ENCODE data around the gene CCM2L. TPM values are rescaled to one million over a fixed set of nuclear protein-coding genes. Genes with fewer than 3 reads are reported as not detected.

The CCM2L gene
- total and polyA plus RNA-seq, 2 donors (not counting 1 experiment from before 2014, with no cell fraction given) = not detected

DNA sequence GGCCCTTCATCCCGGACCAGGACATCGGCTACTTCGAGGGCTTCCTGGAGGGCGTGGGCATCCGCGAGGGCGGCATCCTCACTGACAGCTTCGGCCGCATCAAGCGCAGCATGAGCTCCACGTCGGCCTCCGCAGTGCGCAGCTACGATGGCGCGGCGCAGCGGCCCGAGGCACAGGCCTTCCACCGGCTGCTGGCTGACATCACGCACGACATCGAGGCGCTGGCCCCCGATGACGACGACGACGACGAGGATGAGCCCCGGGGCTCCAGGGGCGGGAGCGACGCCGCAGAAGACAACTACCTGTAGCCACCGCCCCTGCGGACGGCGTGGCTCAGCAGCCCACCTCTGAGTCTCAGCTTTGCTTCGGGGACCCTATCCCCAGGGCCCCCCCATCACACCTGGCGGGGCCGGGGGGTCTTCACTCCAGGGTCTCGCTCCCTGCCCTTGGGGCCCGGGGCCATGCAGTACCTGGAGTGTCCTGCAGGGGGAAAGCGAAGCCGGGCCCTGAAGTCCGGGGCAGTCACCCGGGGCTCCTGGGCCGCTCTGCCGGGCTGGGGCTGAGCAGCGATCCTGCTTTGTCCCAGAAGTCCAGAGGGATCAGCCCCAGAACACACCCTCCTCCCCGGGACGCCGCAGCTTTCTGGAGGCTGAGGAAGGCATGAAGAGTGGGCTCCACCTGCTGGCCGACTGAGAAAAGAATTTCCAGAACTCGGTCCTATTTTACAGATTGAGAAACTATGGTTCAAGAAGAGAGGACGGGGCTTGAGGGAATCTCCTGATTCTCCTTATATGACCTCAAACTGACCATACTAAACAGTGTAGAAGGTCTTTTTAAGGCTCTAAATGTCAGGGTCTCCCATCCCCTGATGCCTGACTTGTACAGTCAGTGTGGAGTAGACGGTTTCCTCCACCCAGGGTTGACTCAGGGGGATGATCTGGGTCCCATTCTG, 21.0 kb downstream of the CCM2L start:
- Histone ChIP-seq H3K4me2 (replicated peaks; ENCODE audit: low read depth, low read length, poor library complexity, severe bottlenecking) (peak overlapping the region; percentile 82), H3K27me3 (replicated peaks in 1 of 4; ENCODE audit: control extremely low read depth in 1 of 4, control insufficient read depth in 3 of 4, insufficient read depth in 4 of 4, low read length in 3 of 4) (peaks cover 0 to 21% (median 9%) of the 10 kb centered on the region in 4 experiments), H3K9me3 (ENCODE audit: control extremely low read depth in 1 of 3, control insufficient read depth in 2 of 3, insufficient read depth in 1 of 3, low read length in 2 of 3) (no peaks in the 10 kb centered on the region), H3K4me3 (ENCODE audit: control extremely low read depth in 1 of 5, extremely low read depth in 1 of 5, insufficient read depth in 1 of 5, low read depth in 2 of 5, low read length in 4 of 5) (peak overlapping the region in 4 of 5 experiments; percentile 18 to 55 (median 40)), H3K4me1 (ENCODE audit: control insufficient read depth in 2 of 2, insufficient read depth in 2 of 2, low read length in 2 of 2) (peaks cover 7 to 25% of the 10 kb centered on the region in 2 donors), H3K9ac (ENCODE audit: low read length) (peak overlapping the region; percentile 42), H3K36me3 (replicated peaks in 1 of 2; ENCODE audit: control extremely low read depth in 1 of 2, control insufficient read depth in 1 of 2, extremely low read depth in 1 of 2, insufficient read depth in 2 of 2, low read length in 1 of 2) (no peaks in the 10 kb centered on the region), H4K20me1 (ENCODE audit: control insufficient read depth, insufficient read depth, low read length, poor library complexity, severe bottlenecking) (no peaks in the 10 kb centered on the region), H3K79me2 (ENCODE audit: control insufficient read depth, insufficient read depth, low read length) (no peaks in the 10 kb centered on the region), H2AFZ (ENCODE audit: insufficient read depth, low read depth, low read length, poor library complexity, severe bottlenecking) (peak overlapping the region; percentile 67), H3K27ac (ENCODE audit: low read length in 2 of 2) (no peak overlapping the region)
- WGBS (ENCODE audit: insufficient coverage) = 31% methylated on average over 55 of the region's 59 CpGs
- DNase-seq = peak; percentile 78
- Mint-ChIP-seq H3K27me3 (peaks cover 35% of the 10 kb centered on the region), H3K4me3 (peak overlapping the region; percentile 65), H3K27ac (no peak overlapping the region), H3K9me3 (ENCODE audit: insufficient read depth) (no peaks in the 10 kb centered on the region), H3K4me1 (peaks cover 22% of the 10 kb centered on the region)
- no peak for TF ChIP-seq EZH2 (IDR thresholded peaks at IDR 0.05; ENCODE audit: borderline replicate concordance, insufficient read depth, low read depth, low read length, poor library complexity, severe bottlenecking)
- peak; percentile 100 for TF ChIP-seq CTCF (IDR thresholded peaks at IDR 0.05)
- intact Hi-C loops (cut with micrococcal nuclease) = loop anchor here (1.0 kb wide), 3 partner anchors 61 to 208 kb away; no protein-coding TSS in a partner anchor
- peak; percentile 75 for ATAC-seq (ENCODE audit: low read depth)
- ChIA-PET CTCF (interaction anchor here (0.6 to 10.3 kb wide), 34 partner anchors 8 to 621 kb away, joined by 3 to 389 read pairs (median 5); partner anchors contain the start of genes HCK and PDRG1), POLR2A (interaction anchor here (0.6 to 0.8 kb wide), 2 partner anchors 9 to 15 kb away, joined by 3 to 4 read pairs; no protein-coding TSS in a partner anchor)
